GM12801 (cell line): ENCODE results near the gene AFF2.

Source experiments
- CTCF ChIP-seq: IDR thresholded peaks from one replicate; pipeline ENCODE4 v1.5.1; 2011; ENCODE audit warnings: control low read depth; ENCODE audit not compliant: insufficient read length; ENCODE audit errors: extremely low read depth

Gene AFF2

DNA sequence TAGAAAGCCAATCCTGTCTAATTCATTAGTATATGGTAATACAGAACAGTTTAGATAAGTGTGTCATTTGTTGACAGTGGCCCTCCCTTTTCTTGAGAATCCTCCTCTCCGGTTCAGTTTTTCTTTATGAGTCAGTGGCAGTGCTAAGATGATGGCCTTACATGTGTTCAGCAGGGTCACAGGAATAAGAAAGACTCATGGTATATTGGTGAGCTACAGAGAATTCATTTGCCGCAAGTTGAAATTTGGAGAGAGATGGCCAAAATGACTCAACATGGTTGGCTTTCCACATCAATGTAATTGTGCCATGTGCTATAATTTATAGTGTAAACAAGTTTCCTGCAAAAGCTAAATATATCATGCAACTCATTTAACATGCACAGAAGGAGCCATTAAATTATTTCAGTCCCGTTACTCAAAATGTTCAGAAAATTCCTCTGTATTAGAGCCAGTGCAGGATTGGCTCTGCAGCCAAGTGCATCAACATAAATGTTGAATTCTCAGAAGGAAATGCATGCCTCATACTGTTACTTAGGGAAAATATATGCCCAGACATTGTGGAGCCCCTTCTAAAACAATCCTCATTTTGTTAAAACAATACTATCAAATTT lies 374.3 kb downstream of the AFF2 start:
- no peak for TF ChIP-seq CTCF

- TF ChIP-seq CTCF, result no peak
These were observed 378.0 kb downstream of the AFF2 start for GRCh38 chrX:148878371-148878770.

DNA sequence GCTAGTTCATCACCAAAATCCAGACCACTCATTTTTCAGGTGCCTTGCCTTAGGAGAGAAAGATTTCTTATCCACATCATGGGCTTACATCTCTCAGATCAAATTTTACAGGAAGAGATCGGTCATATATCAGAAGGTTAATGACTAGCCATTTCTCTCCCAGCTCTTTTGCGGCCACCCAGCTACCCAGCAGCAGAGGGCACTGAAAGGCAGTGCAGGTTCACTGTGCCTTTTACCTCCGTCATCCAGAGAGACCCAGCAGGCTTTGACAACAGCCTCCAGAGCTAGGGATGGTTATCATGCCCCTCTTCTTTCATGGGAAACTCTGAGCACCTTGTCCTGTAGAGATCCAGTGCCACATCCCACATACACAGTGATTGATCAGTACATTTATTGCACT lies 384.8 kb downstream of the AFF2 start:
- TF ChIP-seq CTCF, result no peak

DNA sequence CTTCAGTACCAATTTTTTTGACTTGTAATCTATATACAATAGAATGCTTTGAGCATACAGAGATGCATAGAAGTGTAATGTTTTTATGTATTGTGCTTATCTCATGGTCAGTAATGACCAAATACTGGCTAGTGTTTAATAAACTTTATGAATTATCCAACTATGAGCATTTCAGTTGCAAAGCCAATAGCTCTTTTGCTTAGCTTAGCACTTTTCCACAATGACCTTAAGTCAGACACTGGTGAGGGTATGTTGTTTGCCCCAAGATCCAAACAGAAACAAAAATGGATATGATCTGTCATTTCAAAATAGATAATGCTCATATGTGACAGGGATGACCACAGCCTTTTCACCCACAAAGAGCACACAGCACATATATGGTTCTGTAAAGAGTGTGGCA lies 393.0 kb downstream of the AFF2 start:
- no peak for TF ChIP-seq CTCF

DNA sequence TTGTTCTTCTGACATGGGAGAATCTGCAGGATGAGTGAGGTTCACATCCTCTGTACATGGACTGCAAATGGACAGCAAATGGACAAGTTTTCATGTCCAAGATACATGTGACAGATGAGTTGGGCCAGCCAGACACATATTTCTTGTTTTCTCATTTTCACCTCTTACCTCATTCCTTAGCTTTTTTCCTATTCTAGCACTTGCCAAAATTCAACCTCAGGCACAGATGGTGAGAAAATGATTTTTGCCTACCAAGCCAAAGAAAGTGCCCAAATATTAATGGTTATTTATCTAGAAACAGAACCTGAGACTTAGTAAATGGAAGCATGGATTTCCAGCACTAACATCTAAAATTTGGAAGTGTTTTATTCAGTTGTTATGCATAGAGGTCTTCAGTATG lies 402.2 kb downstream of the AFF2 start:
- no peak for TF ChIP-seq CTCF

DNA sequence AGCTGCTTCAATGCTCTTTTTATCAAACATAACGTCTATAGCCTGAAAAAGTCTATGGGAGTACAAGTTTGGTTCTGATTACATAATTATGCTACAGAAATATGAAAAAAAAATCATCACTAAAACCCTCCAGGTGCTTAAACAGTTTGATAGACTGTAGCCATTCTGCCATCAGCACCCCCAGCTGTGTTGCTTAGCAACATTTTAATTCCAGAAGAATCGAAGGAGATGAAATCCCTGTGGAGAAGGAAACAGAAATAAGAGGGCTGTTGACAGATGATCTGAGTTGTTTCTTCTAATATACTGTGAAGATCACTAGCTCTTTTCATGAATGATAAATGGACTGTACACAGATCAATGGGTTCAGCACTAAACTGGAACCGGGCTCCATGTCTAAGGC lies 402.8 kb downstream of the AFF2 start:
- TF ChIP-seq CTCF, result no peak

DNA sequence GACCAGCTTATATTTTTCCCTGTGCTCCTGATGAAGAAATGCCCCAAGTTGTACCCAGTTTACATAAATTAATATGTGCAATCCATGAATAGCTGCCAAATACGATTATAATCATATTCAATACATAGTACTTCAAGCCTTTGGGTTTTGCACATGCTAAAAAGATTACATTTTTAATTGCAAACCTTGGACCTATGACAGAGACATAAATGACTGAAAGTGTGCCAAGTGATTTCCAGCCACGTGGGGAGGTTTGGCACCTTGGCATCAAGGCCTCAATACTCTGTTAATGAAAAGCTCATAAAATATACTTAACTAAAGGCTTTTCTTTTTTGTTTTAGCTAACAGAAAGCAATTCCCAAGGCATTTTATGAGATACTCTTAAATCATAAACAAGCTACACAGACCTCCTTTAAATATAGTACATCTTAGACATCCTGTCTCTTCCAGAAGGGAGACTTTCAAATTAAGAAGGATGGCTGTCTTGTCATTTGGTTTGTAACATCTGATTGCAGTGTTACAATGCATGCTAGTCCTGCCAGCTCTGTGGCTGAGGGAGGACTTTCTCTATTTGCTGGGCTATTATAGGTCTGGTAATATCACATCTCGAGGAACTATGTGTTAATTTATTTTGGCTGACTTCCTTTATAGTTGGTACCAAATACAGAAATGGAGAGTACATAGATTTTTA lies 404.1 kb downstream of the AFF2 start:
- TF ChIP-seq CTCF, result no peak
